ENCODE data around the gene COMMD7. TPM values are rescaled to one million over a fixed set of nuclear protein-coding genes. Genes with fewer than 3 reads are reported as not detected.
"Not testable (repeated sequence)": the region's sequence is repeated elsewhere in the genome, so short reads cannot be mapped to it uniquely, and the experiment has no call there.

Gene COMMD7
- total RNA-seq, 1 donor from 2014 or later: 36.3 TPM

DNA sequence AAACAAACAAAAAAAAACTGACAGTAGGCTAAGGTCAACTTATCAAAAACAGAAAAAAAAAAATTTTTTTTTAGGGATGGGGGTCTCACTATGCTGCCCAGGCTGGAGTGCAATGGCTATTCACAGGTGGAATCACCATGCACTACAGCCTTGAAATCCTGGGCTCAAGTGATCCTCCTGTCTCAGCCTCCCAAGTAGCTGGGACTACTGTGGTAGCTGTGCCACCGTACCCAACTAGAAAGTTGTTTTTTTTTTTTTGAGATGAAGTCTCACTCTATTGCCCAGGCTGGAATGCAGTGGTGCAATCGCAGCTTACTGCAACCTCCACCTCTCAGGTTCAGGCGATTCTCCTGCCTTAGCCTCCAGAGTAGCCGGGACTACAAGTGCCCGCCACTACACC lies 2.1 kb downstream of the COMMD7 start:
- TF ChIP-seq CTCF (IDR thresholded peaks at IDR 0.05): no peak
- Histone ChIP-seq H3K27ac (no peak overlapping the region), H3K9me3 (no peaks in the 10 kb centered on the region), H3K36me3 (no peaks in the 10 kb centered on the region), H3K27me3 (no peaks in the 10 kb centered on the region), H3K4me1 (peaks cover 13% of the 10 kb centered on the region), H3K4me3 (no peak overlapping the region)
- intact Hi-C loops (cut with DNase I): no loop called here
- ATAC-seq (no peak), DNase-seq (no peak)

DNA sequence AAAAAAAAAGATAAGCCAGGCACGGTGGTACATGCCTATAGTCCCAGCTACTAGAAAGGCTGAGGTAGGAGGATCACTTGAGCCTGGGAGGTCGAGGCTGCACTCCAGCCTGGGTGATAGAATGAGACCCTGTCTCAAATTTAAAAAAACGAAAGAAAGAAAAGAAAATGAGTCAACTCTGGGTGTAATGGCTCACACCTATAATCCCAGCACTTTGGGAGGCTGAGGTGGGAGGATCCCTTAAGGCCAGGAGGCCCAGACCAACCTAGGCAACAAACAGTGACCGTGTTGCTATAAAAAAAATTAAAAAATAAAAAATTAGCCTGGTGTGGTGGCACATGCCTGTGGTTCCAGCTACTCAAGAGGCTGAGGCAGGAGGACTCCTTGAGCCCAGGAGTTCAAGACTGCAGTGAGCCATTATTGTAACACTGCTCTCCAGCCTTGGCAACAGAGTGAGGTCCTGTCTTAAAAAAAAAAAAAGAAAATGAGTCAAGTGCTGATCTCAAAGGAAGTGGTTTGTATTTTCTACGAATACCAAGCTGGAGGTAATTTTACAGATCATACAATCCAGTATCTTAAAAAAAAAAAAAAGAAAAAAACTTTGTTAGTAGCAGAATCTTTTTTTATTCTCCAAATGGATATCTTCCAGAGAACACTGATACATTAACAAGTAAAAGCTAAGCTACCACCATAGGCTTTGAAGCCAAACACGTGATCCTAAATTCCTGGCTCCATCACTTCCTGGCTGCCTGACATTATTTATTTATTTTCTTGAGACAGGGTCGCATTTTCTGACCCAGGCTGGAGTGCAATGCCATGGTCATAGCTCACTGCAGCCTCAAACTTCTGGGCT lies 5.7 kb downstream of the COMMD7 start:
- no peak for TF ChIP-seq CTCF (IDR thresholded peaks at IDR 0.05)
- peak; percentile 51 for ATAC-seq
- no peaks in the 10 kb centered on the region for H3K27me3 ChIP-seq
- no peak overlapping the region for H3K4me3 ChIP-seq
- DNase-seq: no peak
- H3K36me3 ChIP-seq: no peaks in the 10 kb centered on the region
- peaks cover 6% of the 10 kb centered on the region for H3K4me1 ChIP-seq
- no peaks in the 10 kb centered on the region for H3K9me3 ChIP-seq
- intact Hi-C loops (cut with DNase I): no loop called here
- H3K27ac ChIP-seq: peak overlapping the region; percentile 42

GRCh38 chr20:32731882-32732266 lies 11.4 kb downstream of the COMMD7 start:
- Histone ChIP-seq H3K27me3 (no peaks in the 10 kb centered on the region), H3K9me3 (no peaks in the 10 kb centered on the region), H3K4me1 (peaks cover 11% of the 10 kb centered on the region), H3K27ac (no peak overlapping the region), H3K36me3 (peaks cover 14% of the 10 kb centered on the region), H3K4me3 (no peak overlapping the region)
- TF ChIP-seq CTCF (IDR thresholded peaks at IDR 0.05): no peak
- ATAC-seq: peak; percentile 80
- intact Hi-C loops (cut with DNase I): no loop called here
- DNase-seq: peak; percentile 84

GRCh38 chr20:32729334-32729733 lies 13.9 kb downstream of the COMMD7 start:
- DNase-seq; H3K27ac ChIP-seq; H3K9me3 ChIP-seq; intact Hi-C loops (cut with DNase I); H3K27me3 ChIP-seq; ATAC-seq; H3K4me3 ChIP-seq: not testable (repeated sequence)
- Histone ChIP-seq H3K4me1 (peaks cover 11% of the 10 kb centered on the region), H3K36me3 (peaks cover 34% of the 10 kb centered on the region)

- Histone ChIP-seq H3K4me1 (peaks cover 11% of the 10 kb centered on the region), H3K36me3 (peaks cover 34% of the 10 kb centered on the region)
- ATAC-seq; H3K9me3 ChIP-seq; H3K4me3 ChIP-seq; DNase-seq; H3K27me3 ChIP-seq; intact Hi-C loops (cut with DNase I); H3K27ac ChIP-seq: not testable (repeated sequence)
These were observed 14.8 kb downstream of the COMMD7 start for GRCh38 chr20:32728435-32728834.

DNA sequence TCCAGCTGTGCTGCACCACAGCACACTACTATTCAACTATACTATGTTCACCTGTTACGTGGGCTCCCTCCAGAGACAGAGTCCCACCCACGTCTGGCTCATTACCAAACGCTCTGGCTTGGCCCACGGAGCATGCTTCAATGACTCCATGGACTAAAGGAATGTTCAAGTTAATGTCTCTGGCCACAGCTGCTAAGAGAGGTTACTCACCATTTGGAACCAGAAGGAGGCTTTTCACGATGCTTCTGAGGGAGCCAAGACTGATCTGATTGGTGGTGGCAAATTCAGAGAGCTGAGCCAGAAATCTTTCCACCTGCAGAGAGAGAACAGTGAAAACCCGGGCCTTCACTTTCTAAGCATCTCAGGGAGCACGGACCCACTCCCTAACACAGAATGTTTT lies 15.6 kb downstream of the COMMD7 start:
- Histone ChIP-seq H3K4me3 (no peak overlapping the region), H3K9me3 (no peaks in the 10 kb centered on the region), H3K27ac (no peak overlapping the region), H3K4me1 (peaks cover 11% of the 10 kb centered on the region), H3K36me3 (peaks cover 34% of the 10 kb centered on the region), H3K27me3 (no peaks in the 10 kb centered on the region)
- ATAC-seq (no peak), DNase-seq (no peak)
- intact Hi-C loops (cut with DNase I): no loop called here
- no peak for TF ChIP-seq CTCF (IDR thresholded peaks at IDR 0.05)

All from upper lobe of right lung (tissue), 1 donor.